Lung microvascular endothelial cell (primary cell): ENCODE results near the gene PNPLA6. TPM values are rescaled to one million over a fixed set of nuclear protein-coding genes. Genes with fewer than 3 reads are reported as not detected.

Experiments
- DNase-seq, 2 donors: peaks; one replicate each; pipeline versions ENCODE4 v3.0.0 to v3.0.0-alpha.2; 2010; ENCODE audit warnings: low read depth in 2 of 2
- total RNA-seq: library from RNA; depleted of rRNA; stranded (reverse); fragments of >200 nt; gene quantifications from 2 replicates; pipeline ENCODE4 v1.2.1, GENCODE V29; 2014

Gene PNPLA6
- total RNA-seq: 59.9 and 88.3 TPM in 2 replicates

DNA sequence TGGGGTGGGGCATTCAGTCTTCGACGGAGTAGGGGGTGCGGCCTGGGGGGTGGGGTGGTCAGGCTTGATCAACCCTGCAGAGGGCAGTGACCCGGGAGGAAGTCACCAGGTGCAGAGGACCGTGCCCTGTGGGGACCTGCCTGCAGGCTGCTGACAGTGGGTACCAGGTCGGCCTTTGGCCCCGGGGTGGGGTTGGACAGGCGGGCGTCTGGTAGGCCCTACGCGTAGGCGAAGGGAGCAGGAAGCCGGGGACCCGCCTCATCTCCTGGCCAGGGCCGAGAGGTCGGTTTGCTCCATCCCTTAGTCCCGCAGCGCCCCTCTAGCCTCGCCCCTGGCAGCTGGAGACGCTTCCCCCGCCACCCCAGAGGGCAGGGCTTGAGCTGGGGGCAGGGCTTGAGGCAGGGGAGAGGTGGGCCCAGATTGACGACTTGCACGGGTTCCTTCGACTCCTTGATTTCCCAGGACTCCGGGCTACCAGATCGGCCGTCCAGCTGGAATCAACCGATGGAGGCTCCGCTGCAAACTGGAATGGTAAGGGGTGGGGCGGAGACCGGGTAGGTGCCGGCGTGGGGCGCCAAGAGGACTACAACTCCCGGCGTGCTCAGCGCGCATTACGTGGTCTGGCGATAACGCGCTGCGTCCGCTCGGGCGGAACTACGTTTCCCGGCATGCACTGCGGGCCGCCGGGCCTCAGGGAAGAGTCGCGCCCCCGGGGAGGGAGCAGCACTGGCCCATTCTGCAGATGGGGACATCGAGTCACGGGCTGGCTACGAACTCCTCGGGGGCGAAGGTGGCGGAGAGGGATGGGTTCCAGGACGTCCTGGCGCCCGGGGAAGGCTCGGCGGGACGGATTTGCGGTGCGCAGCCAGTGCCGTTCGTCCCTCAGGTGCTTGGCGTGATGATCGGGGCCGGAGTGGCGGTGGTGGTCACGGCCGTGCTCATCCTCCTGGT, at the start of gene PNPLA6:
Gene PNPLA6, plus strand, starts transcription at position 671 of the 951 bp plus-strand sequence. Its CDS starts 72 bp downstream, at position 743.
- peak; percentile 96 to 98 for DNase-seq

DNA sequence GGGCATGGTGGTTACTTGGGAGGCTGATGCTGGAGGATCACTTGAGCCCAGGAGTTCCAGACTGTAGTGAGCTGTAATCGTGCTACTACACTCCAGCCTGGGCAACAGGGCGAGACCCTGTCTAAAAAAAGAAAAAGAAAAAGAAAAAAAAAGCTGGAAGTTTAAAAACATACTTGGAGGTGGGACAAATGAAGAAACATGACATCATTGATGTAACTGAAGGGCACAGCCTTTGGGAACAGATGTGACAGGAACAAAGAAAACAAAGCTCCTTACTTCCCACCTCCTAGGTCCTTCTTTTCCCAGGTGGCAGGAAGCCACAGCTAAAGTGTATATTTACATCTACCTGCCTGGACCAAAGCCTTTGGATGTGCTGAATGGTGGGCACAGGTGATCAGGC, 48.6 kb upstream of the PNPLA6 start:
- no peak for DNase-seq

DNA sequence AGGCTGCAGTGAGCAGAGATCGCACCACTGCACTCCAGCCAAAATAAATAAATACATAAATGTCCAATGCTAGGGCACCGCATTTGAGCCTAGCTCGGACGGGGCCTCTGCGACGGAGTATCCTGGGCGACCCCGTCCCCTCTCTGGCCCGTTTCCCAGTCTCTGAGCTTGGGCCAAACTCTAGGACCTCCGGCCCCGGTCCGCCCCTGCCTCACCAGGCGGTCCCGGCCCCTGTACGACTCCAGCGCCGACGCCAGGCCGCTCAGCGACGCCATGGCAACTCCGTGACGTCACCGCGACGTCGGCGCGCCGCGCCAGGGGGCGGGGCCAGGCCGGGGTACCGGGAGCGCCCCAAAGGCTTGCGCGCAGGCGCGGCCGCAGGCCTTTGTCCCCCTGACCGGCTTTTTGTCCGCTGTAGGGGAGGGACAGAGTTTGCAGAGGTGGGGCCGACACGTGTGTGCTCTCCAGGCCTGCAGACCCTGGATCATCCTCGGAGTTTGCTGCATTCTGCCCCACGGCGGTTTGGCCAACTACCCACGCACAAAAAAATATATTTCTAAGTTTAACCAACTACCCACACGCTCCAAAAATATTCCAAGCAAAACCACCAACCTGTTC, 46.7 kb upstream of the PNPLA6 start, which contains the start of gene PEX11G:
Gene PEX11G, minus strand, starts transcription at position 300 of the 618 bp plus-strand sequence. Its CDS starts 25 bp downstream, at position 275.
- DNase-seq: peak; percentile 88 to 93

DNA sequence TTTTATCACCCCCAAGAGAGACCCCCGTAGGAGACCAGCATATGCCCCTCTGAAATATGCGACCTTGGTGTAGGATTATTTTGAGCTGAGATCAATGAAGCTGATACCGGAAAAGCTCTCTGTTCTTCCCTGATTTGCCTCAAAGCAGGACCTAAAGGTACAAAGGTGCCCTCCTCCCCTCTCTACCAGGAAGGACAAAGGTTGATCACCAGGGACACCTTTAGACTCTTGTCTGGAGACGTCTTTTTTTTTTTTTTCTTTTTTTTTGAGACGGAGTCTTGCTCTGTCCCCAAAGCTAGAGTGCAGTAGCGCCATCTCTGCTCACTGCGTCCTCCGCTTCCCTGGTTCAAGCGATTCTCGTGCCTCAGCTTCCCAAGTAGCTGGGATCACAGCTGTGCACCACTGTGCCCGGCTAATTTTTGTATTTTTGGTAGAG, 45.9 kb upstream of the PNPLA6 start:
- DNase-seq: no peak

DNA sequence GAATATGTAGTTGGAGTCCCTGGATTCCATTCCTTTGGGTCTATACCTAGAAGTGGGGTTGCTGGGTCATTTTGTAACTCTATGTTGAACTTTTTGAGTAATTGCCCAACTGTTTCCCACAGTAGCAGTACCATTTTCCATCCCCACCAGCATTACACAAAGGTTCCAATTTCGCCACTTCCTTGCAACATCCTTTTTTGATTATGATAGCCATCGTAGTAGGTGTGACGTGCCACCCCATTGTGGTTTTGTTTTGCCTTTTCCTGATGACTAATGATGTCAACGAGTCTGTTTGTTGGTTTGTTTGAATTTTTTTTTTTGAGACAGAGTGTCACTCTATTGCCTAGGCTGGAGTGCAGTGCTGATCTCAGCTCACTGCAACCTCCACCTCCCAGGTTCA, 43.4 kb upstream of the PNPLA6 start:
- DNase-seq: peak; percentile 83 to 94

DNA sequence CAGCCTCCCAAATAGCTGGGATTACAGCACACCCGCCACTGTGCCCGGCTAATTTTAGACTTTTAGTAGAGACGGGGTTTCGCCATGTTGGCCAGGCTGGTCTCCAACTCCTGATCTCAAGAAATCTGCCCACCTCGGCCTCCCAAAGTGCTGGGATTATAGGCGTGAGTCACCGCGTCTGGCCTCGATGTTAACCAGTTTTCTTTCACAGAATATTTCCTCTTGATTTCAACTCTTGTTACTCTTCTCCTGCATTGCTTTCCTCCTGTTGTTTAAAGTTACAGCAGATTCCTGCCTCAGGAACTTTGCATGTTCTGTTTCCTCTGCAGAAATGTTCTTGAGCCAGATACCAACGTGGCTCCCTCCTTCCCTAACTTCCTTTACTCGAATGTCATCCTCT, 43.0 kb upstream of the PNPLA6 start:
- DNase-seq: peak in 1 of 2 donors; percentile 38

DNA sequence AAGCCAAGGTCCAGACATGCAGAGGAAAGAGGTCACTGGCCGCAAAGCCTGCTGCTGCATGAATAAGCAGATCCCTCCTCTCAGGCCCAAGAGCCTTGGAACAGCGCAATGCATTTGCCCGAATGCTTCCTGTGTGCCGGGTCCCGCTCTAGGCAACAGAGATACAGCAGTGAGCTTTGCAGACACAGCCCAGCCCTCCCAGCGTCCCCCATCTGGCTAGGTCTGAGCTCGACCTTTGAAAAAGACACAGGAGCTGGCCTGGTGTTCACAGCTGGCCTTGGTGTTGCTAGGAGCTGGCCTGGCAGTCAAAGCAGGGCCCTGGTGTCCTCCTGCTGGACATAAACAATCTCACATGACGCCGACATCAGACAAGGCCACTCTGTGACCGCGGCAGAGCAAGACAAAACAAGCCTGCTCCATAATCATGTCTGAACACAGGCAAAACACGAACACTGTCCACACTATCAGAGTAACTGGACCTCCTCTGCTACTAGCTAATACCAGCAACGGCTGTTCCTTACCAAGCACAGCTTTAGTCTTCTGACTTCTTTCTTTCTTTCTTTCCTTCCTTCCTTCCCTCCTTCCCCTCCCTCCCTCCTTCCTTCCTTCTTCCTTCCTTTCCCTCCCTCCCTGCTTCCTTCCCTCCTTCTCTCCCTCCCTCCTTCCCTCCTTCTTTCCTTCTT, 41.0 kb upstream of the PNPLA6 start:
- DNase-seq: peak in 1 of 2 donors; percentile 58

DNA sequence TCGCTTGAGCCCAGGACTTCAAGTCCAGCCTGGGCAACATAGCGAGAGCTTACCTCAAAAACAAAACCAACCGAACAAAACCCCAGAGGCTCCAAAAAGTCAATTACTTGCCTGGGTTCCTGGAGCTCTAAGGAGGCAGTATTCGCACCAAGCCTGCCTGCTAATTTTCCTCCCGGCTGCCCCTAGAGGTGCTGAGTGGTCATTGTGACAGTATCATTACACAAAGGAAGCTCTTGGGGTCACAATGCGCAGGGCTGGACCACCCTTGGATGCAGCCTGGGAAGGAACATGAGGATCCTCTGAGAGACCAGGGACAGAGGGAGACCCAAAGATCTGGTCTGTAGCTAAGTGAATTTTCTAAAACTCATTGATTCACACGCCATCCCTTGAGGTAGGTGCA, 38.2 kb upstream of the PNPLA6 start:
- peak in 1 of 2 donors; percentile 27 for DNase-seq

DNA sequence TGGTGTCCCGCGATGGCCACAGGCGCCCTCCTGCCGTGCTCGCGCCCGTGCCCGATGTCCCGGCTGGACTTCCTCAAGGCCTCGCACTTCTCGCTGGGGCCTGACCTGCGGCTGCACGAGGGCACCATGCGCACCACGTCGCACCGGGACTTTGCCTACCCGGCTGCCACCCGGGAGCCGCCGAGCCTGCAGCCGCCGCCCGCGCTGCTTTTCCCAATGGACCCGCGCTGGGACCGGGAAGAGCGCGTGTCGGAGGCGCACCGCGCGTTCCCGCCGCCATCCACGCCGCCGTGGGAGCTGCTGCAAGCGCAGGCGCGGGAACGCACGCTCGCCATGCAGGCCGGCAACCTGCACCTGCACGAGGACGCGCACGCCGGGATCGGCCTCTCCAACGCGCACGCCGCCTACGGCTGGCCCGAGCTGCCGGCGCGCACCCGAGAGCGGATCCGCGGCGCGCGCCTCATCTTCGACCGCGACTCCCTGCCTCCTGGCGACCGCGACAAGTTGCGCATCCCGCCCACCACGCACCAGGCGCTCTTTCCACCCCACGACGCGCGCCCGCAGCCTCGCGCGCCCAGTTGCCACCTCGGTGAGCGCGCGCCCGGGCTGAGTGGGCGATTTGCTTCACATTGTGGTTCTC, 34.6 kb upstream of the PNPLA6 start:
- DNase-seq: peak; percentile 51 to 87

DNA sequence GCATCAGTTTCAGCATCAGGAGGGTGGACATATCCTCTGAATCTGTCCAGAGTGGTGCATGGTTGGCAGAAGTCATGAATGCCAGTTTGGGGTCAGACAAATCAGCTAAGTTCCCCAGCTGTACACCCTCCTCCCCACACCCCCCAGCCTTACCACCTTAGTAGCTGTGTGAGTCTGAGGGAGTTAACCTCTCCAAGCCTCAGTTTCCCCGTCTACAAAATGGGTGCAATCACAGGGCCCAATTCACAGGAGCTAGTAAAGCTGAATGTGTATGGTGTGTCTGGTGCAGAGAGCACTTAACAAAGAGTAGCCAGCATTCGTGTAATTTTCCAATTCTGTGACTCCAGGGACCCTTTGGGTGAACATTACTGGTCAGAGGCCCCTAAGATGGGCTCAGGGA, 33.0 kb upstream of the PNPLA6 start:
- no peak for DNase-seq

DNA sequence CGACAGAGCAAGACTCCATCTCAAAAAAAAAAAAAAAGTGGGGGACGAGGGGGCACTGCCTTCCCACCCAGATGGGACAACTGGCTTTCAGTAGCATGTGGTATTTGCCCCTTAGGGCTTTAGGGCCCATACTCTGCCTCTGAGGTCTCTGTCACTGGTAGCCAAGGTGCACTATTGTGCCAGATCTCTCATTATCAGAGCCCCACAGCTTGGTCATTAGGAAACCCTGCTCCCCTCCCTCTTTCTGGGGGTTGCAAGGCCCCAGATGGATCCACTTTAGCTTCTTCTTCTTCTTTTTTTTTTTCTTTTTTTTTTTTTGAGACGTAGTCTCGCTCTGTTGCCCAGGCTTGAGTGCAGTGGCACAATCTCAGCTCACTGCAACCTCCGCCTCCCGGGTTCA, 30.8 kb upstream of the PNPLA6 start:
- no peak for DNase-seq

DNA sequence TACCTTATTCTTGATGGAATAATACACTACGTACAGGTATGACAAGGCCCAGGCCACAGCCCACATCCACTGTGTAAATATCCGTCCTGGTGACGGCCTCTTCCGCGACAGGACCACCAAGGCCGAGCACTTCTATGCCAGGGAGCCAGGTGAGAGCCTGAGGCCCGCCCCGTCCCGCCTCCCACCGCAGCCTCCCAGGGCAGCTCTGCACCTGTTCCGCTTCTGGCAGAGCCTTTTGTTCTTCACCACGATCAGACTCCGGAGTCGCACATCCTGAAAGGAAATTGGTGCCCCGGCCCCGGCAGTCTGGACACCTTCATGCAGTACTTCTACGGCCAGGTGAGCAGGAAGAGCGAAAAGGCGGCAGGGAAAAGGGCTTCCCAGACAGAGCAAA, 30.2 kb upstream of the PNPLA6 start:
- no peak for DNase-seq

DNA sequence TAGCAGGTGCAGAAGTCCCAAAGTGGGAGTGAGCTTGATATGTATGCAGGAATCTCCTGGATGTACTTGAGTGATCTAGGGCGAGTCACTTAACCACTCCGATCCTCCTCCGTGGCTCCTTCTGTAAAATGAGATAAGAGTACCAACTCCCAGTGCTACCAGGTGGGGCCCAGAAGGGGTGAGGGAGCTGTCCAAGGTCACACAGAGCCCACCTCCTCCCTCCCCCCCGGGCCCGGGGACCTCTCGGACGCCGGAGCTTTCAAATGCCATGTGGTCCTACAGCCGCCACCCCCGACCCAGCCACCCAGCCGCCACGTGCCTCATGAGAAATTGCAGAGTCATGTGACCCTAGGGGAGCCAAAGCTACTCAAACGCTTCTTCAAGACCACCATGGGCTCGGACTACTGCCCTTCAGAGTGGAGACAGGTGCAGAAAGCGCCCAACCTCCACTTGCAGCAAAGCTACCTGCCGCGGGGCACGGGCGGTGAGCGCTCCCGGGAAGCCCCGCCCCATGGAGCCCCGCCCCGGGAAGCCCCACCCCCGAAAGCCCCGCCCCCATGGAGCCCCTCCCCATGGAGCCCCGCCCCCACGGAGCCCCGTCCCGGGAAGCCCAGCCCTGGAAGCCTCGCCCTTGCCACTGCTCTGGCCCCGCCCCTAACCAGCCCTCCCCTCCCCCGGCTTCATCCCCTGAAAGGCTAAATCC, 29.7 kb upstream of the PNPLA6 start:
- no peak for DNase-seq

DNA sequence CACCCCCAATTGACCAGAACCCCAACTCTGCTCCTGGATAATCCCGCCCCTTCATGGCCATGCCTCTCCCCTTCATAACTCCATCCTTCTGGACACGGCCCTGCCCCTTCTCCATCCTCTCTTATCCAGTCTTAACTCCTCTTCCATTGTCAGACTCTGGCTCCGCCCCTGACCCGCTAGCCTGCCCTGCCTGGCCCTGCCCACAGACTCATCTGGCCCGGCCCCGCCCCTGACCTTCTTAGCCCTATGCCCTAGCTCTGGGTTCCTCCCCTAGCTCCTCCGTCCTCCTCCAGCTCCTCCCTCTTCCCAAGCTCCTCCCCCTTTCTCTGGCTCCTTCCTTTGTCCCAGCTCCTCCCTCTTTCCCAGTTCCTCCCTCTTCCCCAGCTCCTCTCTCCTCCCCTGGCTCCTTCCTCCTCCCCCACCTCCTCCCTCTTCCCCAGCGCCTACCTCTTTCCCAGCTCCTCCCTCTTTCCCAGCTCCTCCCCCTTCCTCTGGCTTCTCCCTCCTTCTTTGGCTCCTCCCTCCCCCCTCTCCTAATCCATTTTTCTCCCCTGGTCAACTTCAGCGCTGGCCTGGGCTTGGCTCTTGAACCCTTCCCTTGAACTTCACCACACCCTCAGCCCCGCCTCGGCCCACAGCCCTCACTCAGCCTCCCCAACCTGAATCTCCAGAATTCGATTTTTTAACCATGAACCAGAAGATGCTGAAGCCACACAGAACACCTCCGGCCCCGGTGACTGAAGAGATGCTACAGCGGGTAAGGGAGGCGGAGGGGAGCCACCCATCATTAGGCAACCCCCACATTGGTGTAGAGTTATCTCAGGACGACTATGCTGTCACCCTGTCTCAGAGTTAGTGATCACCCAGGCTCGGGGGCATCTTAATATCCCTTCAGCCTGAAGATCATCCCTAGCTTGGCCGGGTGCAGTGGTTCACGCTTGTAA, 28.9 kb upstream of the PNPLA6 start:
- DNase-seq: peak; percentile 18 to 95

DNA sequence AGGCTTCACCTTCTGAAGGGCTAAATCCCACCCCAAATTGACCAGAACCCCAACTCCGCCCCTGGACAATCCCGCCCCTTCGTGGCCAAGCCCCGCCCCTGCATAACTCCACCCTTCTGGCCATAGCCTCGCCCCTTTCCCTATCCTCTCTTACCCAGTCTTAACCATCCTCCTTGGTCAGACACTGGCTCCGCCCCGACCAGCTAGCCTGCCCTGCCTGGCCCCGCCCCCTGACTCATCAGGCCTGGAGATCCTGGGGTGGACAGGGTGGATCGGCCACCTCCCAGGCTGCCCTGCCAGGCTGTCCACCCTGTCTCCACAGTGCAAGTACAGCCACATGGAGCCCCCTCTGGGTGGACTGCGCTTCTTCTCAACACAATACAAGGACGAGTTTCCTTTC, 27.6 kb upstream of the PNPLA6 start:
- peak; percentile 42 to 93 for DNase-seq

DNA sequence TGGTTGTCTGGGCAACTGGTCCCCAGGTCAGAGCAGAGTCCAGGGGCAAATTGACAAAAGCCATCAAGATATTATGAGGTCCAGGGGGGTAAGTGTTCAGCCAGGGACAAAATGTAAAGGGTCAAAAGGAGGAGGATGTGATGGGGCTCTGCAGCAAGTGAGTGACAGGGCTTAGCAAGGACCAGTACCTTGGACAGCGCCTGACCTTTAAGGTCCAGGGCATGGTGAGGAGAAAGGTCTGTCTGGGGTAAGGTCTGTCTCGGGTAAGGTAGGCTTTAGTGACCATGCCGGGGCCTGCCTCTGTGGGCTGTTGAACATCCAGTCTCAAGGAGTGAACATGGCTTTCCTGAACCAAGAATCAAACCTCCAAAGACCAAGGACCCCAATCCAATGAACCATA, 25.9 kb upstream of the PNPLA6 start:
- no peak for DNase-seq

DNA sequence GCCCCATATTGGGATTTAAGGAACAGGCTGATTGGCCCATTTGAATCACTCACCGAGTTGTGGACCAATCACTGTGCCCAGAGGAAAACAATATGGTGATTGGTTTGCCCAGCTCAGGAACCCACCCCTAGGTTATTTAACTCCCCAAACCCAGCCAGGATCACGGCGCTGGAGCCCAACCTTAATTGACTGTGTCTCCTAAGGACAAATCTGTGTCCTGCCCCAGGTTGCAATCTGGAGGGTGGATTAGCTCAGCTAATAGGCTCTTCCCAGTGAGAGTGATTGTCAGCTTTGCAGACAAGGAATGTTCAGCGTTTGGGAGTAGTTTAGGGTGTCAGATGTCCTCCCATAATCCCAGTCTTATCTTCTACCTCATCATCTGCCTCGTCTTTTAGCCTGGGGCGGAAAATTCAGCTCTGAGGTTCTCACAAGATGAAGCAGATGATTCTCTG, 23.1 kb upstream of the PNPLA6 start:
- DNase-seq: peak in 1 of 2 donors; percentile 22

DNA sequence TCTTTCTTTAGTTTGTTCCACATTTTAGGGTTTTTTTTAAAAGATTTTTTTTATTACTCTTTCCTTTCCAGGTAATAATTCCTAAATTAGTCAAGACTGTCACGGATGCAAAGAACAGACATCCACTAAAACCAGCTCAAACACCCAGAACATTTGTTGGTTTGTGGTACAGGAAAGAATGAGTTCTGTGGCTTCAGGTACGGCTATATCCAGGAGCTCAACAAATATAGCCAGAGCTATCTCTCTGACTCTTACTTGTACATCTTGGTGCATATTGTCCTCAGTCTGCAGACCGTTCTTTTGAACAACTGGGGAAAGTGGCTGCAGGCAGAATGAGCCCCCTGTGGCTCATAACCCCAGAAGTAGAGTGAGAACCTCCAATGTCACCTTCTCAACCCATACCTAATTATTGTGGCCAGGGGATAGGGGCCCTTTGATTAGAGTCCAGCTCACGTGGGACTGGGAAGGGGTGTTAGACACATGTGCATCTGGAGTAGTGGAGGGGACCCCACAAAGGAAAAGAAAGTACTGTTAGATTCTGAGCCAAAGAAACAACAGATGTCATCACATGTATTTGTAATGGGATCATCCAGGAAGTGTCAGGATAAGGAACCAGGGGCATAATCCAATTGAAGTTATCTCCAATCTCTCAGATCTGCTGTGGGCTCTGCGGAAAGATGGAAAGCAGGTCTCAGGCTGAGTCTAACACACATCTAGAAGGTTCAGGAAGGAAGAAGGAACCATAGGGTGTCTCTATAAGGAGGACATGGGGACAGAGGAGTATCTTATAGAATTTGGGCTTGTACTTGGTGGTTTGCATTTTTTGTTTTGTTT, 21.5 kb upstream of the PNPLA6 start:
- DNase-seq: no peak
